ENCODE results near the gene RHOU.
A peak's percentile ranks its signal among the peaks of the same experiment; 100 is the strongest.
"Not testable (repeated sequence)": the region's sequence is repeated elsewhere in the genome, so short reads cannot be mapped to it uniquely, and the experiment has no call there.

RHOU gene

GRCh38 chr1:228734881-228735801 is at the start of gene RHOU:
TSS of gene RHOU (plus strand) at chr1:228735479. CDS start at chr1:228735743, 264 bp downstream.
- DNase-seq (ENCODE audit: low read depth) = peak; percentile 44

- no peak for DNase-seq (ENCODE audit: low read depth)
Observed at GRCh38 chr1:228687587-228687986, 47.7 kb upstream of the RHOU start.

- no peak for DNase-seq (ENCODE audit: low read depth)
Observed at GRCh38 chr1:228689255-228689654, 46.0 kb upstream of the RHOU start.

GRCh38 chr1:228691211-228691610 is 44.1 kb upstream of the RHOU start:
- DNase-seq (ENCODE audit: low read depth) = no peak

GRCh38 chr1:228691926-228692325 is 43.4 kb upstream of the RHOU start:
- no peak for DNase-seq (ENCODE audit: low read depth)

GRCh38 chr1:228694447-228694846 is 40.8 kb upstream of the RHOU start:
- not testable (repeated sequence) for DNase-seq (ENCODE audit: low read depth)

- no peak for DNase-seq (ENCODE audit: low read depth)
Observed at GRCh38 chr1:228695015-228695955, 40.0 kb upstream of the RHOU start.

GRCh38 chr1:228697207-228698016 is 37.9 kb upstream of the RHOU start:
- no peak for DNase-seq (ENCODE audit: low read depth)

GRCh38 chr1:228698017-228698329 is 37.3 kb upstream of the RHOU start:
- DNase-seq (ENCODE audit: low read depth) = no peak

GRCh38 chr1:228702433-228702832 is 32.8 kb upstream of the RHOU start:
- DNase-seq (ENCODE audit: low read depth) = no peak

GRCh38 chr1:228706305-228706704 is 29.0 kb upstream of the RHOU start:
- DNase-seq (ENCODE audit: low read depth) = no peak

GRCh38 chr1:228717081-228717480 is 18.2 kb upstream of the RHOU start:
- no peak for DNase-seq (ENCODE audit: low read depth)

- DNase-seq (ENCODE audit: low read depth) = no peak
Observed at GRCh38 chr1:228721407-228721806, 13.9 kb upstream of the RHOU start.

- no peak for DNase-seq (ENCODE audit: low read depth)
Observed at GRCh38 chr1:228723287-228723686, 12.0 kb upstream of the RHOU start.

GRCh38 chr1:228723921-228724320 is 11.4 kb upstream of the RHOU start:
- no peak for DNase-seq (ENCODE audit: low read depth)

GRCh38 chr1:228725178-228725577 is 10.1 kb upstream of the RHOU start:
- DNase-seq (ENCODE audit: low read depth) = no peak

GRCh38 chr1:228727681-228728171 is 7.6 kb upstream of the RHOU start:
- DNase-seq (ENCODE audit: low read depth) = no peak

GRCh38 chr1:228732426-228732825 is 2.9 kb upstream of the RHOU start:
- DNase-seq (ENCODE audit: low read depth) = no peak

GRCh38 chr1:228733576-228733975 is 1.7 kb upstream of the RHOU start:
- no peak for DNase-seq (ENCODE audit: low read depth)

- peak; percentile 6 for DNase-seq (ENCODE audit: low read depth)
Observed at GRCh38 chr1:228735871-228736586, 750 bp downstream of the RHOU start.

GRCh38 chr1:228736844-228737445 is 1.7 kb downstream of the RHOU start:
- no peak for DNase-seq (ENCODE audit: low read depth)

All from stimulated activated CD8-positive, alpha-beta memory T cell treated with anti-CD3 and anti-CD28 coated beads, Interleukin-12 subunit alpha, Interleukin-12 subunit beta, amount 100 ng/mL, for 4 hours (primary cell).